ENCODE data around the gene GPR176. TPM values are rescaled to one million over a fixed set of nuclear protein-coding genes. Genes with fewer than 3 reads are reported as not detected.
"Not testable (repeated sequence)": the region's sequence is repeated elsewhere in the genome, so short reads cannot be mapped to it uniquely, and the experiment has no call there.

Gene GPR176
- total RNA-seq, 1 donor from 2014 or later = 0.23 TPM

GRCh38 chr15:39904115-39904514 lies 16.0 kb downstream of the GPR176 start:
- DNase-seq (ENCODE audit: low spot score) = no peak
- no peaks in the 10 kb centered on the region for H3K36me3 Mint-ChIP-seq (ENCODE audit: low read depth)
- H3K27me3 Mint-ChIP-seq (ENCODE audit: insufficient read depth) = peaks cover 13% of the 10 kb centered on the region
- no peaks in the 10 kb centered on the region for H3K9me3 Mint-ChIP-seq
- H3K4me3 Mint-ChIP-seq = no peak overlapping the region
- H3K4me1 Mint-ChIP-seq (ENCODE audit: low read depth) = no peaks in the 10 kb centered on the region
- intact Hi-C loops (cut with micrococcal nuclease) = no loop called here
- no peak overlapping the region for H3K27ac Mint-ChIP-seq

DNA sequence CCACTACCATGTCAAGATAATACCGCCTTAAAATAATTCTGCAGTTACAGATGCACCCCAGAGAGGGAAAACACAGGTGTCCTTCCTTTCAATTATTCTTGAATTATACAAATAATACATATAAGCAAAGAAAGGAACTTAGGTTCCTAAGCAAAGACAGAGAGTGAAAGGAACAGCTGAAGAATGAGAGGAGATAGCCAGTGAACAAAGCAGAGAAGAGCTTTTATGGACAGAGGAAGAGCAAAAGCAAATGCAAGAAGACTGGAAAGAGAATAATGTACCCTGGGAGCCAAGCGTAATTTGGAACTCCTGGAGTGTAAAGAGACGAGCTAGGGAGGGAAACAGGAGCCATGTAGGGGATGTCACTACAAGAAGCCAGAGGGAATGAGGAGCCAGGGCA lies 21.7 kb downstream of the GPR176 start:
- no peak overlapping the region for H3K27ac Mint-ChIP-seq
- intact Hi-C loops (cut with micrococcal nuclease) = no loop called here
- no peak overlapping the region for H3K4me3 Mint-ChIP-seq
- H3K27me3 Mint-ChIP-seq (ENCODE audit: insufficient read depth) = peaks cover 15% of the 10 kb centered on the region
- H3K9me3 Mint-ChIP-seq = no peaks in the 10 kb centered on the region
- H3K36me3 Mint-ChIP-seq (ENCODE audit: low read depth) = no peaks in the 10 kb centered on the region
- DNase-seq (ENCODE audit: low spot score) = no peak
- no peaks in the 10 kb centered on the region for H3K4me1 Mint-ChIP-seq (ENCODE audit: low read depth)

DNA sequence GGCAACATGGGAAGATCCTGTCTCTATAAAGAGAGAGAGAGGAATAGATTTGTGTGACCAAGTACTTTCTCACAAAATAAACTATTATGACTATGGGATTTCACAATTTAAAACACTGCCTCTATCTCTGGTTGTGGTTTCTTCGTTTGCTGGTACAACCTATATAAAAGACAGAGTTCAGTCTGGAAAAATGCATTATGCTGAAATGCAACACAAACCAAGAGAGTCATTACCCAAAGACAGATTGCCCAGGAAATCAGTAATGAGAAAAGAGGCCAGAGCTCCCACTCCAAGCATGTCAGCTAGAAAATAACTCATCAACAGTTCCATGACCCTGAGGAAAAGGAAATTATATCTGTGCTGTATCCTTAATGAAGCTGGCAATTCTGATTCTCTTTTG lies 23.2 kb downstream of the GPR176 start:
- DNase-seq (ENCODE audit: low spot score) = no peak
- no peaks in the 10 kb centered on the region for H3K36me3 Mint-ChIP-seq (ENCODE audit: low read depth)
- H3K4me1 Mint-ChIP-seq (ENCODE audit: low read depth) = no peaks in the 10 kb centered on the region
- no peak overlapping the region for H3K4me3 Mint-ChIP-seq
- H3K27ac Mint-ChIP-seq = no peak overlapping the region
- H3K27me3 Mint-ChIP-seq (ENCODE audit: insufficient read depth) = peaks cover 15% of the 10 kb centered on the region
- intact Hi-C loops (cut with micrococcal nuclease) = no loop called here
- H3K9me3 Mint-ChIP-seq = no peaks in the 10 kb centered on the region

DNA sequence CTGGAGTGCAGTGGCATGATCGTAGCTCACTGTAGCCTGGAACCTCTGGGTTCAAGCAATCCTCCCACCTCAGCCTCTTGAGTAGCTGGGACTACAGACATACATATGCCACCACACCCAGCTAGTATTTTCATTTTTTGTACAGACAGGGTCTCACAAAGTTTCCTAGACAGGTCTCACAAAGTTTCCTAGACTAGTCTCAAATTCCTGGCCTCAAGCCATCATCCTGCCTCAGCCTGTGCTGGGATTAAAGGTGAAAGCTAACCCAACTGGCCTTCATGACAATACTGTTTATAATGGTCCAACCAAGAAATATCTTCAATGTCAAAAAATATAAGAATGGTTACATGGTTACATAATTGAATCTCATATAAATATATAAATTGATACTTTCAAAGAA lies 24.0 kb downstream of the GPR176 start:
- Mint-ChIP-seq H3K27ac (no peak overlapping the region), H3K36me3 (ENCODE audit: low read depth) (no peaks in the 10 kb centered on the region), H3K27me3 (ENCODE audit: insufficient read depth) (peaks cover 12% of the 10 kb centered on the region), H3K4me3 (no peak overlapping the region), H3K4me1 (ENCODE audit: low read depth) (no peaks in the 10 kb centered on the region), H3K9me3 (no peaks in the 10 kb centered on the region)
- no peak for DNase-seq (ENCODE audit: low spot score)
- intact Hi-C loops (cut with micrococcal nuclease) = no loop called here

- intact Hi-C loops (cut with micrococcal nuclease); H3K27me3 Mint-ChIP-seq (ENCODE audit: insufficient read depth): not testable (repeated sequence)
Measured at GRCh38 chr15:39893051-39893450, 27.0 kb downstream of the GPR176 start.

DNA sequence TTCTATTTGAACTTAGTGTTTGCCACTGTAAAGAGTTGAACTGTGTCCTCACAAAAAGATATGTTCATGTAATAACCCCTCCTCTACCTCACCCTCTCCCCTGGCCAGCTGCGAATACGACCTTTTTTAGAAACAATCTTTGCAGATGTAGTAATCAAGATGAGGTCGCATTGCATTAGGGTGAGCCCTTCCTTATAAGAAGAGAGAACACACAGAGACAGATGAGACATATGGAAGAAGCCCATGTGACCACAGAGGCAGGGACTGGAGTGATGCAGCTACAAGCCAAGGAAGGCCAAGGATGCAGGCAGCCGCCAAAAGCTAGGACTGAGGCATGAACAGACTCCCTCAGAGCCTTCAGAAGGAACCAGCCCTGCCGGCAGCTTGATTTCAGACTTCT lies 27.6 kb downstream of the GPR176 start:
- no peaks in the 10 kb centered on the region for H3K9me3 Mint-ChIP-seq
- H3K36me3 Mint-ChIP-seq (ENCODE audit: low read depth) = no peaks in the 10 kb centered on the region
- H3K4me1 Mint-ChIP-seq (ENCODE audit: low read depth) = no peaks in the 10 kb centered on the region
- intact Hi-C loops (cut with micrococcal nuclease) = no loop called here
- no peak overlapping the region for H3K27ac Mint-ChIP-seq
- H3K27me3 Mint-ChIP-seq (ENCODE audit: insufficient read depth) = no peaks in the 10 kb centered on the region
- H3K4me3 Mint-ChIP-seq = no peak overlapping the region
- DNase-seq (ENCODE audit: low spot score) = no peak

More at GRCh38 chr15:39893051-39893450, 27.0 kb downstream of the GPR176 start:
- H3K4me1 Mint-ChIP-seq (ENCODE audit: low read depth); H3K27ac Mint-ChIP-seq; H3K36me3 Mint-ChIP-seq (ENCODE audit: low read depth); H3K9me3 Mint-ChIP-seq; H3K4me3 Mint-ChIP-seq; DNase-seq (ENCODE audit: low spot score): not testable (repeated sequence)

DNA sequence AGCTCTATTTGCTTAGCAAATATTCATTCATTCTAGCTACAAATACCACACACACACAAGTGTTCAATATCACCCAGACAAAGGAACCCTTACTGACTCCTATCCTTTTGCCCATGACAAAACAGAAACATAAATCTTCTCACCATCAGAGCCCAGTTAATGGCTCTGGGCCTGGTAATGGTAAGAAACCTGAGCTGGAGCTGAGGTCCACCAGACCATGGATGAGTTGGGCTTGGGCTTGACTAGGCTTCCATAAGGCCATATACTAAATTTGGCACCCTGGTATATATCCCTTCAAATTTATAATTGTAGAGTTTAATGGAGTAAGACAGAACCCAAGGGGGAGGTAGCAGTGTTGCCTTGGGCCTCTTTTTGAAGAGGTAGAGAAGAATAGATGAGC lies 29.4 kb downstream of the GPR176 start:
- Mint-ChIP-seq H3K4me1 (ENCODE audit: low read depth) (no peaks in the 10 kb centered on the region), H3K36me3 (ENCODE audit: low read depth) (no peaks in the 10 kb centered on the region), H3K9me3 (no peaks in the 10 kb centered on the region), H3K27ac (no peak overlapping the region), H3K27me3 (ENCODE audit: insufficient read depth) (no peaks in the 10 kb centered on the region), H3K4me3 (no peak overlapping the region)
- no peak for DNase-seq (ENCODE audit: low spot score)
- intact Hi-C loops (cut with micrococcal nuclease) = no loop called here

DNA sequence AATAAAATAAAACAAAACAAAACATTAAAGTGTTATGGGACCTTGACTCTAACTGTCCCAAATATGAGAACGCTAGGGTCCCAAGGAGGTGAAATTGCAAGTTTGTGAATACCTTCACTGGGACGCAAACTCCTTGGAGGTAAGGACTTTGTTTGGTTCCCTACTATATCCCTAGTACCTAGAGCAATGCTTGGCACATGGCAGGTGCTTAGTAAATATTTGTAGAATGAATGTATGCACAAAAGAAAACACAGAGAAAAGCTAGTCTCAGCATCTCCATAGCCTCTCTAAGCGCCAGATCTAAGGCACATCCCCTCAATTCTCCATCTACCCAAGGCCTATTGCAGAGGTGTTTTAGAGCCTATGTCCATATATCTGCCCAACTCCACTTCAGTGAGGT lies 30.5 kb downstream of the GPR176 start:
- no peaks in the 10 kb centered on the region for H3K36me3 Mint-ChIP-seq (ENCODE audit: low read depth)
- H3K4me3 Mint-ChIP-seq = no peak overlapping the region
- intact Hi-C loops (cut with micrococcal nuclease) = loop anchor here (5.0 kb wide), 1 partner anchor 383 kb away; no protein-coding TSS in a partner anchor

DNA sequence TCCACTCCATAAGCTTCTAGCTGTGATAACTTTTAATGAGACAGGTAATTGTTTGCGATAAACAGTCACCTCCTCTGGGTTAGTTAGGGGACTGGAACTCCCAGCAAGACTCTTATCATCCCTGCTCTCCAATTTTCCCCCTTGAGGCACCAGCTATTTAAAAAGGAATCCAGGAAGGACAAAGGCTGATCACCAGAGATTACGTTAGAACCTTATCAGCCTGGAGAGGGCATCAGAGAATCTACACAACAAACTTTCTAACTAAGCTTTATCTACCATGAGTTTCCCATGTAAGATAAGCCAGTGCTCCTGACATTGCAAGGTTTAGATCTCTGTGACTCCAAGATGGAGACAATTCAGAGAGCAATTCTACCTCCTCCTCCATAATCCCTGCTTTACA lies 31.3 kb downstream of the GPR176 start:
- Mint-ChIP-seq H3K9me3 (no peaks in the 10 kb centered on the region), H3K27ac (no peak overlapping the region), H3K27me3 (ENCODE audit: insufficient read depth) (peaks cover 9% of the 10 kb centered on the region), H3K4me3 (no peak overlapping the region), H3K36me3 (ENCODE audit: low read depth) (no peaks in the 10 kb centered on the region), H3K4me1 (ENCODE audit: low read depth) (no peaks in the 10 kb centered on the region)
- intact Hi-C loops (cut with micrococcal nuclease) = loop anchor here (5.0 kb wide), 1 partner anchor 383 kb away; no protein-coding TSS in a partner anchor
- no peak for DNase-seq (ENCODE audit: low spot score)

More for the DNA sequence above, 30.5 kb downstream of the GPR176 start:
- no peak overlapping the region for H3K27ac Mint-ChIP-seq
- peaks cover 1% of the 10 kb centered on the region for H3K27me3 Mint-ChIP-seq (ENCODE audit: insufficient read depth)
- no peak for DNase-seq (ENCODE audit: low spot score)
- H3K9me3 Mint-ChIP-seq = no peaks in the 10 kb centered on the region
- no peaks in the 10 kb centered on the region for H3K4me1 Mint-ChIP-seq (ENCODE audit: low read depth)

DNA sequence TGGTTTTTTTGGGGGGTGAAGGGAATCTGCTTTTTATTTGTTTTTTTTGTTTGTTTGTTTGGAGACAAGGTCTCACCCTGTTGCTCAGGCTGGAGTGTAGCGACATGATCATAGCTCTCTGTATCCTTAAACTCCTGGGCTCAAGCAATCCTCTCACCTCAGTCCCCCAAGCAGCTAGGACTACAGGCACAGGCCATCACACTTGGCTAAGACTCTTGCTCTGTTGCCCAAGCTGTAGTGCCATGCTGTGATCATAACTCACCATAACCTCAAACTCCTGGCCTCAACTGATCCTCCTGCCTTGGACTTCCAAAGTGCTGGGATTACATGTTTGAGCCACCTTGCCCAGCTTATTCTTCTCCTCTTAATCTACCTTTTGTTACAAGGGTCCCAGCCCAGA lies 31.8 kb downstream of the GPR176 start:
- no peak overlapping the region for H3K27ac Mint-ChIP-seq
- H3K9me3 Mint-ChIP-seq = no peaks in the 10 kb centered on the region
- no peak for DNase-seq (ENCODE audit: low spot score)
- no peak overlapping the region for H3K4me3 Mint-ChIP-seq
- no peaks in the 10 kb centered on the region for H3K4me1 Mint-ChIP-seq (ENCODE audit: low read depth)
- intact Hi-C loops (cut with micrococcal nuclease) = loop anchor here (5.0 kb wide), 1 partner anchor 384 kb away; no protein-coding TSS in a partner anchor
- no peaks in the 10 kb centered on the region for H3K36me3 Mint-ChIP-seq (ENCODE audit: low read depth)
- H3K27me3 Mint-ChIP-seq (ENCODE audit: insufficient read depth) = peaks cover 13% of the 10 kb centered on the region

GRCh38 chr15:39887832-39888231 lies 32.2 kb downstream of the GPR176 start:
- no peaks in the 10 kb centered on the region for H3K4me1 Mint-ChIP-seq (ENCODE audit: low read depth)
- no peak for DNase-seq (ENCODE audit: low spot score)
- peaks cover 13% of the 10 kb centered on the region for H3K27me3 Mint-ChIP-seq (ENCODE audit: insufficient read depth)
- no peaks in the 10 kb centered on the region for H3K36me3 Mint-ChIP-seq (ENCODE audit: low read depth)
- H3K27ac Mint-ChIP-seq = no peak overlapping the region
- no peaks in the 10 kb centered on the region for H3K9me3 Mint-ChIP-seq
- intact Hi-C loops (cut with micrococcal nuclease) = loop anchor here (1.0 to 5.0 kb wide), 2 partner anchors 151 to 384 kb away; partner anchors contain the start of gene SRP14
- H3K4me3 Mint-ChIP-seq = no peak overlapping the region

- no peak overlapping the region for H3K27ac Mint-ChIP-seq
- H3K4me1 Mint-ChIP-seq (ENCODE audit: low read depth) = no peaks in the 10 kb centered on the region
- intact Hi-C loops (cut with micrococcal nuclease) = loop anchor here (1.0 to 5.0 kb wide), 2 partner anchors 152 to 385 kb away; partner anchors contain the start of gene SRP14
- DNase-seq (ENCODE audit: low spot score) = no peak
- no peaks in the 10 kb centered on the region for H3K36me3 Mint-ChIP-seq (ENCODE audit: low read depth)
- H3K27me3 Mint-ChIP-seq (ENCODE audit: insufficient read depth) = peaks cover 13% of the 10 kb centered on the region
- no peaks in the 10 kb centered on the region for H3K9me3 Mint-ChIP-seq
- H3K4me3 Mint-ChIP-seq = no peak overlapping the region
Measured at GRCh38 chr15:39887211-39887610, 32.9 kb downstream of the GPR176 start.

GRCh38 chr15:39886418-39886817 lies 33.6 kb downstream of the GPR176 start:
- no peak for DNase-seq (ENCODE audit: low spot score)
- peaks cover 13% of the 10 kb centered on the region for H3K27me3 Mint-ChIP-seq (ENCODE audit: insufficient read depth)
- H3K27ac Mint-ChIP-seq = no peak overlapping the region
- no peaks in the 10 kb centered on the region for H3K9me3 Mint-ChIP-seq
- H3K36me3 Mint-ChIP-seq (ENCODE audit: low read depth) = no peaks in the 10 kb centered on the region
- H3K4me1 Mint-ChIP-seq (ENCODE audit: low read depth) = no peaks in the 10 kb centered on the region
- H3K4me3 Mint-ChIP-seq = no peak overlapping the region
- intact Hi-C loops (cut with micrococcal nuclease) = loop anchor here (5.0 kb wide), 1 partner anchor 386 kb away; no protein-coding TSS in a partner anchor
